ENCODE data around the gene LRRIQ4.

GRCh38 chr3:169811631-169812331, 889 bp upstream of the LRRIQ4 start:
- TF ChIP-seq CTCF (conservative IDR thresholded peaks at IDR 0.05): 0 out of 2 replicates have a peak, but pooled peaks have one; percentile 18
- TF ChIP-seq EZH2 (IDR thresholded peaks at IDR 0.05; ENCODE audit: low read depth): no peak

All from PC-9 (cell line).